HepG2 (cell line): ENCODE results near the gene MIA. TPM values are rescaled to one million over a fixed set of nuclear protein-coding genes. Genes with fewer than 3 reads are reported as not detected.

Source experiments
- ARID5B ChIP-seq: IDR thresholded peaks from 2 replicates; pipeline ENCODE4 v1.4.0; 2020; ENCODE audit warnings: mild to moderate bottlenecking, missing genetic modification reagents
- ARNT ChIP-seq: fragments of 450-650 bp; IDR thresholded peaks from 2 replicates; pipeline ENCODE4 v1.6.1; 2017
- CREBL2 ChIP-seq: sonication (generic); formaldehyde crosslinking; IDR thresholded peaks from 2 replicates; pipeline ENCODE4 v1.8.1; 2023; ENCODE audit warnings: missing genetic modification reagents, mild to moderate bottlenecking, borderline replicate concordance
- FOXP4 ChIP-seq: sonication (generic); formaldehyde crosslinking; IDR thresholded peaks from 2 replicates; pipeline ENCODE4 v1.4.0; 2020; ENCODE audit warnings: missing genetic modification reagents
- HNRNPH1 ChIP-seq: fragments of 200-400 bp; formaldehyde crosslinking; optimal IDR thresholded peaks from 2 replicates; pipeline ENCODE3; 2017; ENCODE audit warnings: mild to moderate bottlenecking, low read depth, low read length
- KAT7 ChIP-seq: IDR thresholded peaks from 2 replicates; pipeline ENCODE4 v1.6.1; 2018; ENCODE audit warnings: borderline replicate concordance, missing compliant biosample characterization
- MED1 ChIP-seq: sonication (generic); formaldehyde crosslinking; IDR thresholded peaks from 2 replicates; pipeline ENCODE4 v1.4.0; 2020; ENCODE audit warnings: missing genetic modification reagents
- POLR2A ChIP-seq, 2 experiments: IDR thresholded peaks; 2 replicates each; pipeline ENCODE4 v1.6.1; 2011; ENCODE audit warnings: low read depth in 2 of 2, low read length in 2 of 2, mild to moderate bottlenecking in 1 of 2, moderate library complexity in 1 of 2; ENCODE audit not compliant: insufficient read depth in 1 of 2
- RBM22 ChIP-seq: fragments of 200-400 bp; formaldehyde crosslinking; optimal IDR thresholded peaks from 2 replicates; pipeline ENCODE3; 2017; ENCODE audit warnings: mild to moderate bottlenecking, low read length, moderate library complexity
- REL ChIP-seq: sonication (generic); formaldehyde crosslinking; conservative IDR thresholded peaks from 2 replicates; pipeline ENCODE4 v1.8.0; 2022; ENCODE audit warnings: mild to moderate bottlenecking, missing genetic modification reagents, moderate library complexity
- SKI ChIP-seq: fragments of 450-650 bp; IDR thresholded peaks from one replicate; pipeline ENCODE4 v1.6.1; 2018; ENCODE audit warnings: mild to moderate bottlenecking; ENCODE audit not compliant: partially characterized antibody
- TFAP4 ChIP-seq: sonication (generic); IDR thresholded peaks from 2 replicates; pipeline ENCODE4 v1.6.1; 2016; ENCODE audit warnings: low read depth, borderline replicate concordance
- TRAFD1 ChIP-seq: sonication (generic); formaldehyde crosslinking; IDR thresholded peaks from 2 replicates; pipeline ENCODE4 v1.5.1; 2020; ENCODE audit warnings: missing genetic modification reagents, mild to moderate bottlenecking, borderline replicate concordance
- ZNF263 ChIP-seq: sonication (generic); formaldehyde crosslinking; IDR thresholded peaks from 2 replicates; pipeline ENCODE4 v1.4.0; 2020; ENCODE audit warnings: missing genetic modification reagents
- ZNF607 ChIP-seq: sonication (generic); formaldehyde crosslinking; IDR thresholded peaks from 2 replicates; pipeline ENCODE4 v1.5.1; 2020; ENCODE audit warnings: missing genetic modification reagents, mild to moderate bottlenecking, borderline replicate concordance
- ZNF672 ChIP-seq: sonication (generic); formaldehyde crosslinking; IDR thresholded peaks from 2 replicates; pipeline ENCODE4 v1.8.1; 2022; ENCODE audit warnings: missing genetic modification reagents
- ZNF691 ChIP-seq: sonication (generic); formaldehyde crosslinking; IDR thresholded peaks from 2 replicates; pipeline ENCODE4 v1.4.0; 2020; ENCODE audit warnings: missing genetic modification reagents, low read depth, mild to moderate bottlenecking, borderline replicate concordance
- ZNF777 ChIP-seq: sonication (generic); formaldehyde crosslinking; IDR thresholded peaks from 2 replicates; pipeline ENCODE4 v1.4.0; 2020; ENCODE audit warnings: missing genetic modification reagents
- ZNF782 ChIP-seq: sonication (generic); formaldehyde crosslinking; IDR thresholded peaks from 2 replicates; pipeline ENCODE4 v1.4.0; 2020; ENCODE audit warnings: missing genetic modification reagents, mild to moderate bottlenecking, borderline replicate concordance
- ZSCAN29 ChIP-seq: sonication (generic); formaldehyde crosslinking; conservative IDR thresholded peaks from 2 replicates; pipeline ENCODE4 v1.4.0; 2020; ENCODE audit warnings: mild to moderate bottlenecking, missing genetic modification reagents
- polyA plus RNA-seq, 8 experiments: library from polyadenylated mRNA; depleted of rRNA in 3 of 8; stranded (reverse) in 7 of 8; unstranded in 1 of 8; fragments of >200 nt; fragmentation: Illumina TruSeq in 4 of 8; extraction: Trizol in 4 of 8; gene quantifications; 2 replicates each; pipeline versions ENCODE4 v1.2.1 to v1.2.3, GENCODE V29; 2011 to 2016; ENCODE audit warnings: low read depth in 4 of 8, missing spikeins in 1 of 8, mixed read lengths in 1 of 8; ENCODE audit not compliant: insufficient read depth in 1 of 8
- total RNA-seq, 5 experiments: library from RNA; depleted of rRNA; stranded (reverse); fragments of >200 nt; fragmentation: Illumina TruSeq; extraction: Trizol; gene quantifications; 2 replicates each; pipeline ENCODE4 v1.2.3, GENCODE V29; 2016; ENCODE audit warnings: low read depth in 1 of 5

MIA gene
- total and polyA plus RNA-seq, 2 of the 13 experiments (the other 11 are each of a cell fraction or from before 2014, with no cell fraction given), result 0.61 TPM; not detected in 1

- TF ChIP-seq TRAFD1 (CRISPR knock-in tag) (no peak), ZNF691 (0 out of 2 replicates have a peak, but pooled peaks have one; percentile 65), ZNF782 (CRISPR knock-in tag) (0 out of 2 replicates have a peak, but pooled peaks have one; percentile 61), CREBL2 (CRISPR knock-in tag) (no peak), TFAP4 (peak; percentile 55; the same call in 1 of the 2 replicates), POLR2A (IDR thresholded peaks at IDR 0.05; ENCODE audit: insufficient read depth in 1 of 2, low read depth in 2 of 2, low read length in 2 of 2) (0 out of 4 replicates have a peak, but pooled peaks have one; percentile 25 to 29), SKI (peak; percentile 13), ARID5B (CRISPR knock-in tag) (peak; percentile 31; the same call in 1 of the 2 replicates), RBM22 (peak; percentile 78), ZNF263 (0 out of 2 replicates have a peak, but pooled peaks have one; percentile 25), ZSCAN29 (CRISPR knock-in tag) (0 out of 2 replicates have a peak, but pooled peaks have one; percentile 50), FOXP4 (CRISPR knock-in tag) (peak; percentile 19; the same call in 1 of the 2 replicates), ZNF672 (no peak), ZNF777 (CRISPR knock-in tag) (0 out of 2 replicates have a peak, but pooled peaks have one; percentile 12), ZNF607 (CRISPR knock-in tag) (no peak), KAT7 (CRISPR knock-in tag) (peak; percentile 51; the same call in 1 of the 2 replicates), HNRNPH1 (no peak), REL (CRISPR knock-in tag) (no peak), MED1 (CRISPR knock-in tag) (peak; percentile 27; the same call in 1 of the 2 replicates), ARNT (no peak)
These were observed 20.6 kb upstream of the MIA start (continued) for GRCh38 chr19:40754611-40755247.
